HepG2 (cell line): ENCODE data around the gene PPP2R5D. TPM values are rescaled to one million over a fixed set of nuclear protein-coding genes. Genes with fewer than 3 reads are reported as not detected.
A peak's percentile ranks its signal among the peaks of the same experiment; 100 is the strongest.

Source experiments
- ATF7-NPFF ChIP-seq: sonication (generic); formaldehyde crosslinking; IDR thresholded peaks from 2 replicates; pipeline ENCODE4 v1.8.1; 2023; ENCODE audit warnings: mild to moderate bottlenecking, low read depth, missing genetic modification reagents, moderate library complexity
- FOXA3 ChIP-seq: IDR thresholded peaks from 2 replicates; pipeline ENCODE4 v1.6.1; 2016; ENCODE audit warnings: missing genetic modification reagents, missing compliant biosample characterization
- HDAC2 ChIP-seq: sonication (generic); formaldehyde crosslinking; IDR thresholded peaks from 2 replicates; pipeline ENCODE4 v1.4.0; 2020; ENCODE audit warnings: missing genetic modification reagents
- HNRNPUL1 ChIP-seq: fragments of 200-400 bp; formaldehyde crosslinking; IDR thresholded peaks from 2 replicates; pipeline ENCODE4 v1.6.1; 2017; ENCODE audit warnings: low read depth, mild to moderate bottlenecking, low read length, moderate library complexity
- HOMEZ ChIP-seq: IDR thresholded peaks from 2 replicates; pipeline ENCODE4 v1.6.1; 2016; ENCODE audit warnings: low read depth
- HOXA3 ChIP-seq: sonication (generic); formaldehyde crosslinking; IDR thresholded peaks from 2 replicates; pipeline ENCODE4 v1.5.0; 2020; ENCODE audit warnings: missing genetic modification reagents
- JARID2 ChIP-seq: sonication (generic); formaldehyde crosslinking; IDR thresholded peaks from 2 replicates; pipeline ENCODE4 v1.8.1; 2023; ENCODE audit warnings: missing genetic modification reagents, inconsistent platforms; ENCODE audit not compliant: insufficient replicate concordance
- JDP2 ChIP-seq: sonication (generic); formaldehyde crosslinking; IDR thresholded peaks from 2 replicates; pipeline ENCODE4 v1.8.1; 2022; ENCODE audit warnings: missing genetic modification reagents, borderline replicate concordance
- JUNB ChIP-seq: sonication (generic); formaldehyde crosslinking; IDR thresholded peaks from 2 replicates; pipeline ENCODE4 v1.8.0; 2022; ENCODE audit warnings: missing genetic modification reagents, mild to moderate bottlenecking, borderline replicate concordance
- KAT2B ChIP-seq: fragments of 150-350 bp; IDR thresholded peaks from 2 replicates; pipeline ENCODE4 v1.6.1; 2014; ENCODE audit warnings: low read depth, low read length, borderline replicate concordance
- MEIS2 ChIP-seq: sonication (generic); formaldehyde crosslinking; IDR thresholded peaks from 2 replicates; pipeline ENCODE4 v1.9.0; 2021; ENCODE audit warnings: mild to moderate bottlenecking, missing genetic modification reagents
- PATZ1 ChIP-seq: sonication (generic); formaldehyde crosslinking; IDR thresholded peaks from 2 replicates; pipeline ENCODE4 v1.4.0; 2020; ENCODE audit warnings: missing genetic modification reagents
- PITX1 ChIP-seq: sonication (generic); formaldehyde crosslinking; IDR thresholded peaks from 2 replicates; pipeline ENCODE4 v1.5.1; 2020; ENCODE audit warnings: mild to moderate bottlenecking, missing genetic modification reagents
- RCOR2 ChIP-seq: IDR thresholded peaks from 2 replicates; pipeline ENCODE4 v1.6.1; 2016; ENCODE audit warnings: missing biosample characterization, missing genetic modification reagents
- TBX3 ChIP-seq: fragments of 450-650 bp; IDR thresholded peaks from 2 replicates; pipeline ENCODE4 v1.6.1; 2017; ENCODE audit warnings: antibody characterized with exemption, mild to moderate bottlenecking, inconsistent platforms, borderline replicate concordance
- ZBTB38 ChIP-seq: sonication (generic); formaldehyde crosslinking; IDR thresholded peaks from 2 replicates; pipeline ENCODE4 v1.5.1; 2020; ENCODE audit warnings: mild to moderate bottlenecking, missing genetic modification reagents
- ZFX ChIP-seq: sonication (generic); formaldehyde crosslinking; IDR thresholded peaks from 2 replicates; pipeline ENCODE4 v1.4.0; 2020; ENCODE audit warnings: mild to moderate bottlenecking, low read depth, missing genetic modification reagents, moderate library complexity
- ZNF598 ChIP-seq: sonication (generic); formaldehyde crosslinking; IDR thresholded peaks from 2 replicates; pipeline ENCODE4 v1.5.1; 2020; ENCODE audit warnings: mild to moderate bottlenecking, missing genetic modification reagents, borderline replicate concordance
- ZNF7 ChIP-seq: IDR thresholded peaks from 2 replicates; pipeline ENCODE4 v1.6.1; 2016; ENCODE audit warnings: missing biosample characterization, missing genetic modification reagents
- ZNF75D ChIP-seq: sonication (generic); formaldehyde crosslinking; IDR thresholded peaks from 2 replicates; pipeline ENCODE4 v1.8.1; 2023; ENCODE audit warnings: missing genetic modification reagents, mild to moderate bottlenecking, borderline replicate concordance
- polyA plus RNA-seq, 8 experiments: library from polyadenylated mRNA; depleted of rRNA in 3 of 8; stranded (reverse) in 7 of 8; unstranded in 1 of 8; fragments of >200 nt; fragmentation: Illumina TruSeq in 4 of 8; extraction: Trizol in 4 of 8; gene quantifications; 2 replicates each; pipeline versions ENCODE4 v1.2.1 to v1.2.3, GENCODE V29; 2011 to 2016; ENCODE audit warnings: low read depth in 4 of 8, missing spikeins in 1 of 8, mixed read lengths in 1 of 8; ENCODE audit not compliant: insufficient read depth in 1 of 8
- total RNA-seq, 5 experiments: library from RNA; depleted of rRNA; stranded (reverse); fragments of >200 nt; fragmentation: Illumina TruSeq; extraction: Trizol; gene quantifications; 2 replicates each; pipeline ENCODE4 v1.2.3, GENCODE V29; 2016; ENCODE audit warnings: low read depth in 1 of 5
- TF ChIP-seq, protein P1 (sequence below): sonication (generic); formaldehyde crosslinking; IDR thresholded peaks from 2 replicates; pipeline ENCODE4 v1.4.0; 2020; ENCODE audit warnings: mild to moderate bottlenecking, missing genetic modification reagents
- TF ChIP-seq, protein P2 (sequence below): sonication (generic); formaldehyde crosslinking; IDR thresholded peaks from 2 replicates; pipeline ENCODE4 v1.4.0; 2020; ENCODE audit warnings: missing genetic modification reagents

Gene PPP2R5D
- total and polyA plus RNA-seq, 2 of the 13 experiments (the other 11 are each of a cell fraction or from before 2014, with no cell fraction given): 53.7 to 60.4 TPM

DNA sequence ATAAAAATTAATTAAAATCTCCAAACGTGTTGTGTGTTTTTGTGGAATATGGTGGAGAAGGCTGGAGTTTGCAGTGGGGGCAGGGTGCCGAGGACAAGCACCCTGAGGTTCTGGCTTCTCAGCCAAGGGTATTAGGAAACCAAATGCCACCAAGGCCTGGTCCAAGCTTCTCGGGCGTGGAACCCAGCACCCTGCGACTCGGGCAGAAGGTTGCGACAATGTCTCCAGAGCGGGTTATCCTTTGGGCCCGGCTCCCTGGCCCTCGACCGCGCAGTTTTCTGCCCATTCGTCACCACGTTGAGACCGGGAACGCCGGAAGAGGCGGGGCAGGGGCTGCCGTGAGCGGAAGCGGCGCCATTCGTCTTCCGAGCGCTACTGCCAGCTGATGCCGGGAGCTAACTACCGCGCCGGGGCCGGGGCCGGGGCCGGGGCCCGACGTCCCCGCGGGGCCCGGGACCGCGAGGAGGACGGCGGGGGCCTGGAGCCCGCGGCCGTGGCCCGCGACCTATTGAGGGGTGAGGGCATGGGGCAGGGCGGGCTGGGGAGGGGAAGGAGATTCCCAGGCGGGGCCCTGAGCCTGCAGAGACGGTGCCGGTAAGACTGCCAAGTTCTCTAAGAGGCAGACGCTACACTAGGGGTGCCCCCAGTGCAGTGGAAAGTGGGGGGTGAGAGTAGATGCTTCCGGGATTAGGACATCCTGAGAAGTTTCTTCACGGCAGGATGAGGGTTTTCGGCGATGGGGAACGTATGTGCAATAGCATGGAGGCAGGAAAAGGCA lies 37.1 kb downstream of the PPP2R5D start, which contains the start of gene RRP36 (continued):
- TF ChIP-seq, protein P1, sequence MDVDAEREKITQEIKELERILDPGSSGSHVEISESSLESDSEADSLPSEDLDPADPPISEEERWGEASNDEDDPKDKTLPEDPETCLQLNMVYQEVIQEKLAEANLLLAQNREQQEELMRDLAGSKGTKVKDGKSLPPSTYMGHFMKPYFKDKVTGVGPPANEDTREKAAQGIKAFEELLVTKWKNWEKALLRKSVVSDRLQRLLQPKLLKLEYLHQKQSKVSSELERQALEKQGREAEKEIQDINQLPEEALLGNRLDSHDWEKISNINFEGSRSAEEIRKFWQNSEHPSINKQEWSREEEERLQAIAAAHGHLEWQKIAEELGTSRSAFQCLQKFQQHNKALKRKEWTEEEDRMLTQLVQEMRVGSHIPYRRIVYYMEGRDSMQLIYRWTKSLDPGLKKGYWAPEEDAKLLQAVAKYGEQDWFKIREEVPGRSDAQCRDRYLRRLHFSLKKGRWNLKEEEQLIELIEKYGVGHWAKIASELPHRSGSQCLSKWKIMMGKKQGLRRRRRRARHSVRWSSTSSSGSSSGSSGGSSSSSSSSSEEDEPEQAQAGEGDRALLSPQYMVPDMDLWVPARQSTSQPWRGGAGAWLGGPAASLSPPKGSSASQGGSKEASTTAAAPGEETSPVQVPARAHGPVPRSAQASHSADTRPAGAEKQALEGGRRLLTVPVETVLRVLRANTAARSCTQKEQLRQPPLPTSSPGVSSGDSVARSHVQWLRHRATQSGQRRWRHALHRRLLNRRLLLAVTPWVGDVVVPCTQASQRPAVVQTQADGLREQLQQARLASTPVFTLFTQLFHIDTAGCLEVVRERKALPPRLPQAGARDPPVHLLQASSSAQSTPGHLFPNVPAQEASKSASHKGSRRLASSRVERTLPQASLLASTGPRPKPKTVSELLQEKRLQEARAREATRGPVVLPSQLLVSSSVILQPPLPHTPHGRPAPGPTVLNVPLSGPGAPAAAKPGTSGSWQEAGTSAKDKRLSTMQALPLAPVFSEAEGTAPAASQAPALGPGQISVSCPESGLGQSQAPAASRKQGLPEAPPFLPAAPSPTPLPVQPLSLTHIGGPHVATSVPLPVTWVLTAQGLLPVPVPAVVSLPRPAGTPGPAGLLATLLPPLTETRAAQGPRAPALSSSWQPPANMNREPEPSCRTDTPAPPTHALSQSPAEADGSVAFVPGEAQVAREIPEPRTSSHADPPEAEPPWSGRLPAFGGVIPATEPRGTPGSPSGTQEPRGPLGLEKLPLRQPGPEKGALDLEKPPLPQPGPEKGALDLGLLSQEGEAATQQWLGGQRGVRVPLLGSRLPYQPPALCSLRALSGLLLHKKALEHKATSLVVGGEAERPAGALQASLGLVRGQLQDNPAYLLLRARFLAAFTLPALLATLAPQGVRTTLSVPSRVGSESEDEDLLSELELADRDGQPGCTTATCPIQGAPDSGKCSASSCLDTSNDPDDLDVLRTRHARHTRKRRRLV: peak; percentile 71
- TF ChIP-seq JARID2 (no peak), JUNB (CRISPR knock-in tag) (no peak), ZFX (CRISPR knock-in tag) (peak; percentile 89), KAT2B (no peak), PITX1 (no peak), HNRNPUL1 (no peak), ATF7-NPFF (CRISPR knock-in tag) (peak; percentile 54; the same call in 1 of the 2 replicates), ZNF75D (CRISPR knock-in tag) (no peak), ZNF7 (CRISPR knock-in tag) (no peak), MEIS2 (CRISPR knock-in tag) (peak; percentile 72; the same call in 1 of the 2 replicates), PATZ1 (CRISPR knock-in tag) (no peak), TBX3 (no peak), JDP2 (CRISPR knock-in tag) (no peak), ZNF598 (peak; percentile 88; the same call in 1 of the 2 replicates), ZBTB38 (peak; percentile 60), HOXA3 (CRISPR knock-in tag) (peak; percentile 93), FOXA3 (no peak), HDAC2 (CRISPR knock-in tag) (0 out of 2 replicates have a peak, but pooled peaks have one; percentile 16), RCOR2 (no peak), HOMEZ (no peak)
- TF ChIP-seq, protein P2, sequence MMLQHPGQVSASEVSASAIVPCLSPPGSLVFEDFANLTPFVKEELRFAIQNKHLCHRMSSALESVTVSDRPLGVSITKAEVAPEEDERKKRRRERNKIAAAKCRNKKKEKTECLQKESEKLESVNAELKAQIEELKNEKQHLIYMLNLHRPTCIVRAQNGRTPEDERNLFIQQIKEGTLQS (CRISPR knock-in tag): no peak
